ENCODE measurements around the gene MYL4.

Gene MYL4
- long read RNA-seq = 0 reads

- no peaks in the 10 kb centered on the region for H3K27me3 ChIP-seq (ENCODE audit: insufficient read depth, poor library complexity, severe bottlenecking)
- H3K4me3 ChIP-seq (replicated peaks; ENCODE audit: insufficient read depth, low read length) = no peak within 1 kb of the TSS
Observed at GRCh38 chr17:47208744-47209488, at the start of gene MYL4. MYL4 (plus strand) TSS chr17:47209348; CDS start chr17:47209423, 75 bp downstream.

DNA sequence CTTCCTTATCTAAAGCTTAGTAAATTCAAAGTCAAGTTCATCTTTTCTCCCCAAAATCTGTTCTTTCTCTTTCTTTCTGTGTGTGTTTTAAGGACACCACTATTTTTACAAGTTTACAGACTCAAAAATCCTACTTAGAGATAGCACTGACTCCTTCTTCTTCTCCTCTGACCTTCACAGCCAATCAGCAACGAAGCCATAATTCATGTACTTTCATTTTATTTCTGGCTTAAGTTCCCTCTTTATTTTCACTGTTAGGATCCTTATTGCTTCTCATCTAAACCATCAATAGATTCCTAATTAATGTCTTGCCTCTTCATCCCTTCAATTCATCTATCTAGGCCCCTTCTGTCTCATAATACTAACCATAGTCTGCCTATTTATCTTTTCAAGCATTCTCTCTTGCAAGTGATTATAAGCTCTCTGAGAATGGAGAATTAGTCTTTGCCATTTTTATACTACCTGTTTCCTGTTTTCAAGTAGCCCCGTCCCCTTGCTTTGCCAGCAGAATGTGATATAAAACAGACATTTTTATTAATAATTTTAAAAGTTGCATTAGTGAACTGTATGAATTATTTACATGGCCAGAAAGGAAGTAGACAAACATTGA is 47.0 kb upstream of the MYL4 start:
- H3K4me3 ChIP-seq (replicated peaks; ENCODE audit: insufficient read depth, low read length) = no peak overlapping the region
- H3K27ac ChIP-seq (replicated peaks) = no peak overlapping the region
- H3K27me3 ChIP-seq (ENCODE audit: insufficient read depth, poor library complexity, severe bottlenecking) = no peaks in the 10 kb centered on the region
- TF ChIP-seq SPI1 (IDR thresholded peaks at IDR 0.05; ENCODE audit: borderline replicate concordance, low read depth) (no peak), POLR2AphosphoS5 (IDR thresholded peaks at IDR 0.05; ENCODE audit: low read depth) (no peak), GABPA (IDR thresholded peaks at IDR 0.05; ENCODE audit: low read depth) (no peak), REST (IDR thresholded peaks at IDR 0.05; ENCODE audit: insufficient replicate concordance, low read depth) (no peak)
- TF ChIP-seq, protein P1, sequence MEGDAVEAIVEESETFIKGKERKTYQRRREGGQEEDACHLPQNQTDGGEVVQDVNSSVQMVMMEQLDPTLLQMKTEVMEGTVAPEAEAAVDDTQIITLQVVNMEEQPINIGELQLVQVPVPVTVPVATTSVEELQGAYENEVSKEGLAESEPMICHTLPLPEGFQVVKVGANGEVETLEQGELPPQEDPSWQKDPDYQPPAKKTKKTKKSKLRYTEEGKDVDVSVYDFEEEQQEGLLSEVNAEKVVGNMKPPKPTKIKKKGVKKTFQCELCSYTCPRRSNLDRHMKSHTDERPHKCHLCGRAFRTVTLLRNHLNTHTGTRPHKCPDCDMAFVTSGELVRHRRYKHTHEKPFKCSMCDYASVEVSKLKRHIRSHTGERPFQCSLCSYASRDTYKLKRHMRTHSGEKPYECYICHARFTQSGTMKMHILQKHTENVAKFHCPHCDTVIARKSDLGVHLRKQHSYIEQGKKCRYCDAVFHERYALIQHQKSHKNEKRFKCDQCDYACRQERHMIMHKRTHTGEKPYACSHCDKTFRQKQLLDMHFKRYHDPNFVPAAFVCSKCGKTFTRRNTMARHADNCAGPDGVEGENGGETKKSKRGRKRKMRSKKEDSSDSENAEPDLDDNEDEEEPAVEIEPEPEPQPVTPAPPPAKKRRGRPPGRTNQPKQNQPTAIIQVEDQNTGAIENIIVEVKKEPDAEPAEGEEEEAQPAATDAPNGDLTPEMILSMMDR (IDR thresholded peaks at IDR 0.05; ENCODE audit: insufficient read depth, low read length) = no peak
- no peak for DNase-seq (ENCODE audit: low read depth in 1 of 2, low spot score in 1 of 2)

More at GRCh38 chr17:47208744-47209488, at the start of gene MYL4:
- DNase-seq (ENCODE audit: low read depth in 1 of 2, low spot score in 1 of 2) = no peak
- H3K27ac ChIP-seq (replicated peaks) = no peak within 1 kb of the TSS
- no peak for TF ChIP-seq POLR2AphosphoS5 (IDR thresholded peaks at IDR 0.05; ENCODE audit: low read depth)
- TF ChIP-seq, protein P1 (IDR thresholded peaks at IDR 0.05; ENCODE audit: insufficient read depth, low read length) = no peak
- TF ChIP-seq SPI1 (IDR thresholded peaks at IDR 0.05; ENCODE audit: borderline replicate concordance, low read depth) = no peak
- no peak for TF ChIP-seq REST (IDR thresholded peaks at IDR 0.05; ENCODE audit: insufficient replicate concordance, low read depth)
- no peak for TF ChIP-seq GABPA (IDR thresholded peaks at IDR 0.05; ENCODE audit: low read depth)

GRCh38 chr17:47164263-47164662 is 44.9 kb upstream of the MYL4 start:
- no peak for DNase-seq (ENCODE audit: low read depth in 1 of 2, low spot score in 1 of 2)
- H3K4me3 ChIP-seq (replicated peaks; ENCODE audit: insufficient read depth, low read length) = no peak overlapping the region
- H3K27ac ChIP-seq (replicated peaks) = no peak overlapping the region
- no peaks in the 10 kb centered on the region for H3K27me3 ChIP-seq (ENCODE audit: insufficient read depth, poor library complexity, severe bottlenecking)
- no peak for TF ChIP-seq SPI1 (IDR thresholded peaks at IDR 0.05; ENCODE audit: borderline replicate concordance, low read depth)
- TF ChIP-seq GABPA (IDR thresholded peaks at IDR 0.05; ENCODE audit: low read depth) = no peak
- TF ChIP-seq, protein P1 (IDR thresholded peaks at IDR 0.05; ENCODE audit: insufficient read depth, low read length) = no peak
- no peak for TF ChIP-seq POLR2AphosphoS5 (IDR thresholded peaks at IDR 0.05; ENCODE audit: low read depth)
- TF ChIP-seq REST (IDR thresholded peaks at IDR 0.05; ENCODE audit: insufficient replicate concordance, low read depth) = no peak

Data from HL-60 (cell line).